Testis (tissue), 2 donors: ENCODE data around the gene DHRS3.

ENCODE experiments used
- POLR2A ChIP-seq: fragments of 450-650 bp; IDR thresholded peaks from one replicate; pipeline ENCODE4 v1.6.1; 2017; ENCODE audit warnings: antibody characterized with exemption, mild to moderate bottlenecking, moderate library complexity
- TF ChIP-seq, protein P1 (sequence below), 3 experiments: fragments of 450-650 bp in 2 of 3; fragments of 200-600 bp in 1 of 3; sonication (generic) in 1 of 3; IDR thresholded peaks; one replicate each; pipeline ENCODE4 v1.5.1; 2016 to 2019; ENCODE audit warnings: antibody characterized with exemption in 3 of 3, mild to moderate bottlenecking in 2 of 3, moderate library complexity in 1 of 3

DNA sequence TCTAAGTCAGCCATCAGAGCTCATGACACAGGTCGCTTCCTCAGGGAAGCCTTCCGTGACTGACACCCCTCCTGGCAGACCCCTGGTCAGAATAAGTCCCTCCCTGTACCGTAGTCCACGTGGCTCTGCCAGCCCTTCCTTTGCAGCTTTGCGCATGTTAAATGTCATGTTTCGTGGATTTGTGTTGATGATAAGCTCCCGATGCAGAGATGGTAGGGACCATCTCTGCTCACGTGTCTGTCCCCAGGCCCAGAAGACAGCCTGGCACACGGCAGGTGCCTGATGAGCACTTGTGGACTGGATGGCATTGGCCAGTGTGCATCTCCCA is 75.9 kb downstream of the DHRS3 start:
- TF ChIP-seq, protein P1, sequence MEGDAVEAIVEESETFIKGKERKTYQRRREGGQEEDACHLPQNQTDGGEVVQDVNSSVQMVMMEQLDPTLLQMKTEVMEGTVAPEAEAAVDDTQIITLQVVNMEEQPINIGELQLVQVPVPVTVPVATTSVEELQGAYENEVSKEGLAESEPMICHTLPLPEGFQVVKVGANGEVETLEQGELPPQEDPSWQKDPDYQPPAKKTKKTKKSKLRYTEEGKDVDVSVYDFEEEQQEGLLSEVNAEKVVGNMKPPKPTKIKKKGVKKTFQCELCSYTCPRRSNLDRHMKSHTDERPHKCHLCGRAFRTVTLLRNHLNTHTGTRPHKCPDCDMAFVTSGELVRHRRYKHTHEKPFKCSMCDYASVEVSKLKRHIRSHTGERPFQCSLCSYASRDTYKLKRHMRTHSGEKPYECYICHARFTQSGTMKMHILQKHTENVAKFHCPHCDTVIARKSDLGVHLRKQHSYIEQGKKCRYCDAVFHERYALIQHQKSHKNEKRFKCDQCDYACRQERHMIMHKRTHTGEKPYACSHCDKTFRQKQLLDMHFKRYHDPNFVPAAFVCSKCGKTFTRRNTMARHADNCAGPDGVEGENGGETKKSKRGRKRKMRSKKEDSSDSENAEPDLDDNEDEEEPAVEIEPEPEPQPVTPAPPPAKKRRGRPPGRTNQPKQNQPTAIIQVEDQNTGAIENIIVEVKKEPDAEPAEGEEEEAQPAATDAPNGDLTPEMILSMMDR (IDR thresholded peaks at IDR 0.05) = no peak
- no peak for TF ChIP-seq POLR2A
